ENCODE data around the gene BAZ1B.

BAZ1B gene

DNA sequence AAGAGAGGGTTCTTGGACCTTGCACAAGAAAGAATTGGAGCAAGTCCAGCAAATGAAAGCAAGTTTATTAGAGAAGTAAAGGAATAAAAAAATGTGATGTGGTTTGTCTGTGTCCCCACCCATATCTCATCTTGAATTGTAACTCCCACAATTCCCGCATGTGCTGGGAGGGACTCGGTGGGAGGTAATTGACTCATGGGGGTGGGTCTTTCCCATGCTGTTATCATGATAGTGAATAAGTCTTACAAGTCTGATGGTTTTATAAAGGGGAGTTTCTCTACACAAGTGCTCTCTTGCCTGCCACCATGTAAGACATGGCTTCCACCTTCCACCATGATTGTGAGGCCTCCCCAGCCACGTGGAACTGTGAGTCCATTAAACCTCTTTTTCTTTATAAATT lies 127.7 kb downstream of the BAZ1B start (continued):
- TF ChIP-seq, protein P1, sequence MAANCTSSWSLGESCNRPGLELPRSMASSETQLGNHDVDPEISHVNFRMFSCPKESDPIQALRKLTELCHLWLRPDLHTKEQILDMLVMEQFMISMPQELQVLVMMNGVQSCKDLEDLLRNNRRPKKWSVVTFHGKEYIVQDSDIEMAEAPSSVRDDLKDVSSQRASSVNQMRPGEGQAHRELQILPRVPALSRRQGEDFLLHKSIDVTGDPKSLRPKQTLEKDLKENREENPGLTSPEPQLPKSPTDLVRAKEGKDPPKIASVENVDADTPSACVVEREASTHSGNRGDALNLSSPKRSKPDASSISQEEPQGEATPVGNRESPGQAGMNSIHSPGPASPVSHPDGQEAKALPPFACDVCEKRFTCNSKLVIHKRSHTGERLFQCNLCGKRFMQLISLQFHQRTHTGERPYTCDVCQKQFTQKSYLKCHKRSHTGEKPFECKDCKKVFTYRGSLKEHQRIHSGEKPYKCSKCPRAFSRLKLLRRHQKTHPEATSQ (tag by site-specific recombination; IDR thresholded peaks at IDR 0.05): no peak
- TF ChIP-seq ZNF426 (tag by site-specific recombination; IDR thresholded peaks at IDR 0.05) (no peak), MZF1 (tag by site-specific recombination; IDR thresholded peaks at IDR 0.05; ENCODE audit: borderline replicate concordance) (no peak)
- TF ChIP-seq, protein P2, sequence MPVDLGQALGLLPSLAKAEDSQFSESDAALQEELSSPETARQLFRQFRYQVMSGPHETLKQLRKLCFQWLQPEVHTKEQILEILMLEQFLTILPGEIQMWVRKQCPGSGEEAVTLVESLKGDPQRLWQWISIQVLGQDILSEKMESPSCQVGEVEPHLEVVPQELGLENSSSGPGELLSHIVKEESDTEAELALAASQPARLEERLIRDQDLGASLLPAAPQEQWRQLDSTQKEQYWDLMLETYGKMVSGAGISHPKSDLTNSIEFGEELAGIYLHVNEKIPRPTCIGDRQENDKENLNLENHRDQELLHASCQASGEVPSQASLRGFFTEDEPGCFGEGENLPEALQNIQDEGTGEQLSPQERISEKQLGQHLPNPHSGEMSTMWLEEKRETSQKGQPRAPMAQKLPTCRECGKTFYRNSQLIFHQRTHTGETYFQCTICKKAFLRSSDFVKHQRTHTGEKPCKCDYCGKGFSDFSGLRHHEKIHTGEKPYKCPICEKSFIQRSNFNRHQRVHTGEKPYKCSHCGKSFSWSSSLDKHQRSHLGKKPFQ (tag by site-specific recombination; IDR thresholded peaks at IDR 0.05): no peak

DNA sequence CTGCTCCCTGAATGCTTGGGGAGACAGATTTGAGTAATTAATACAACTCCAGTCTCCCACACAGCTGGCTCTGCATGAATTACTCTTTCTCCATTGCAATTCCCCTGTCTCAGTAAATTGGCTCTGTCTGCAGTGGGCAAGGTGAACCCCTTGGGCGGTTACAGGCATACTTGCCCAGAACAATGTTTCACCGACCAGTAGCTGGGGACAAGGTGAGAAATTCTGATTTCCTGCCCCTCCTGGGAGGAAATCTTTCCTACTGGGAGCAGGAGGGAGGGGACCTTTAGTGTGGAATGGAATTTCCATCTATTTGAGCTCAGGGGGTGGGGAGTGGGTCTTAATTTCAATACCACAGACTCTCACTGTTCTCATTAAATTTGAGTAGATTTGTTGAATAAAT lies 130.7 kb downstream of the BAZ1B start:
- Histone ChIP-seq H3K9me3 (ENCODE audit: control insufficient read depth, insufficient read depth, low read depth, low read length) (no peaks in the 10 kb centered on the region), H3K4me1 (ENCODE audit: control insufficient read depth, insufficient read depth, low read length) (no peaks in the 10 kb centered on the region), H3K27ac (ENCODE audit: extremely low read depth, low read depth, low read length) (no peak overlapping the region), H3K36me3 (ENCODE audit: control insufficient read depth in 2 of 2, insufficient read depth in 1 of 2, low read length in 2 of 2) (no peaks in the 10 kb centered on the region), H3K4me3 (ENCODE audit: low read depth, low read length) (no peak overlapping the region)
- ChIA-PET CTCF (no interaction called here), POLR2A (no interaction called here)
- no peak for TF ChIP-seq ZNF311 (tag by site-specific recombination; IDR thresholded peaks at IDR 0.05; ENCODE audit: borderline replicate concordance)
- TF ChIP-seq KLF9 (tag by site-specific recombination; IDR thresholded peaks at IDR 0.05; ENCODE audit: low read depth): no peak

All from HEK293 (cell line).